ENCODE measurements around the gene LCNL1. TPM values are rescaled to one million over a fixed set of nuclear protein-coding genes. Genes with fewer than 3 reads are reported as not detected.

LCNL1 gene
- total and polyA plus RNA-seq, 2 of the 13 experiments (the other 11 are each of a cell fraction or from before 2014, with no cell fraction given), result not detected

DNA sequence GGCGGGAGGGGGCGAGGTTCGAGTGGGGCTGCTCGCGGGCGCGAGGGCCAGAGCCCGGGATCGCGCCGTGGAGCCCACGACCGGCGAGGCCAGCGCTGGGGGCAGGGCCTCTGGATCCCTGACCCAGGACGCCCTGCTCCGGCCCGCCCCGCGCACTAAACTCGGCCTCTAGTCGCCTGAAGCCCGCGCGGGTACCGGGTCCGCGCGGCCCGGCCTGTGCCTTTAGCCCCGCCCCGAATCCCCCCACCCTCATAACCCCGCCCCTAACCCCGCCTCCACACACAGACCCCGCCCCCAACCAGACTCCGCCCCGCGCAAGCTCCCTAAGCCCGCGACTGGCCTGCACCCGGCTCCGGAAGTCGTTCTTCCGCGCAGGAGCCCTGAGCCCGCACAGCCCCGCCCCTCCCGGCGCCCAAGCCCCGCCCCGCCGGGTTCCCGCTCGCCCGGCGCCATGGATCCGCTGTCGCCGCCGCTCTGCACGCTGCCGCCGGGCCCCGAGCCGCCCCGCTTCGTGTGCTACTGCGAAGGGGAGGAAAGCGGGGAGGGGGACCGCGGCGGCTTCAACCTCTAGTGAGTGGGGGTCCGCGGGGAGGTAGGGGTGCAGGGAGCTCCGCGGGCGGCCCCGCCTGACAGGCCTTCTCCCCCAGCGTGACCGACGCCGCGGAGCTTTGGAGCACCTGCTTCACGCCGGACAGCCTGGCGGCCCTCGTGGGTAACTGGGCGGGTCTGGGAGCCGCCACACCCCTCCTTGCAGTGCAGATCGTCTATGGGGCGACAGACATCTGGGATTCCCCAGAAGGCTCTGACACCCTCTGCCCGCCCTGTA lies 9.4 kb downstream of the LCNL1 start, which contains the start of gene PAXX (continued):
- TF ChIP-seq, protein P1, sequence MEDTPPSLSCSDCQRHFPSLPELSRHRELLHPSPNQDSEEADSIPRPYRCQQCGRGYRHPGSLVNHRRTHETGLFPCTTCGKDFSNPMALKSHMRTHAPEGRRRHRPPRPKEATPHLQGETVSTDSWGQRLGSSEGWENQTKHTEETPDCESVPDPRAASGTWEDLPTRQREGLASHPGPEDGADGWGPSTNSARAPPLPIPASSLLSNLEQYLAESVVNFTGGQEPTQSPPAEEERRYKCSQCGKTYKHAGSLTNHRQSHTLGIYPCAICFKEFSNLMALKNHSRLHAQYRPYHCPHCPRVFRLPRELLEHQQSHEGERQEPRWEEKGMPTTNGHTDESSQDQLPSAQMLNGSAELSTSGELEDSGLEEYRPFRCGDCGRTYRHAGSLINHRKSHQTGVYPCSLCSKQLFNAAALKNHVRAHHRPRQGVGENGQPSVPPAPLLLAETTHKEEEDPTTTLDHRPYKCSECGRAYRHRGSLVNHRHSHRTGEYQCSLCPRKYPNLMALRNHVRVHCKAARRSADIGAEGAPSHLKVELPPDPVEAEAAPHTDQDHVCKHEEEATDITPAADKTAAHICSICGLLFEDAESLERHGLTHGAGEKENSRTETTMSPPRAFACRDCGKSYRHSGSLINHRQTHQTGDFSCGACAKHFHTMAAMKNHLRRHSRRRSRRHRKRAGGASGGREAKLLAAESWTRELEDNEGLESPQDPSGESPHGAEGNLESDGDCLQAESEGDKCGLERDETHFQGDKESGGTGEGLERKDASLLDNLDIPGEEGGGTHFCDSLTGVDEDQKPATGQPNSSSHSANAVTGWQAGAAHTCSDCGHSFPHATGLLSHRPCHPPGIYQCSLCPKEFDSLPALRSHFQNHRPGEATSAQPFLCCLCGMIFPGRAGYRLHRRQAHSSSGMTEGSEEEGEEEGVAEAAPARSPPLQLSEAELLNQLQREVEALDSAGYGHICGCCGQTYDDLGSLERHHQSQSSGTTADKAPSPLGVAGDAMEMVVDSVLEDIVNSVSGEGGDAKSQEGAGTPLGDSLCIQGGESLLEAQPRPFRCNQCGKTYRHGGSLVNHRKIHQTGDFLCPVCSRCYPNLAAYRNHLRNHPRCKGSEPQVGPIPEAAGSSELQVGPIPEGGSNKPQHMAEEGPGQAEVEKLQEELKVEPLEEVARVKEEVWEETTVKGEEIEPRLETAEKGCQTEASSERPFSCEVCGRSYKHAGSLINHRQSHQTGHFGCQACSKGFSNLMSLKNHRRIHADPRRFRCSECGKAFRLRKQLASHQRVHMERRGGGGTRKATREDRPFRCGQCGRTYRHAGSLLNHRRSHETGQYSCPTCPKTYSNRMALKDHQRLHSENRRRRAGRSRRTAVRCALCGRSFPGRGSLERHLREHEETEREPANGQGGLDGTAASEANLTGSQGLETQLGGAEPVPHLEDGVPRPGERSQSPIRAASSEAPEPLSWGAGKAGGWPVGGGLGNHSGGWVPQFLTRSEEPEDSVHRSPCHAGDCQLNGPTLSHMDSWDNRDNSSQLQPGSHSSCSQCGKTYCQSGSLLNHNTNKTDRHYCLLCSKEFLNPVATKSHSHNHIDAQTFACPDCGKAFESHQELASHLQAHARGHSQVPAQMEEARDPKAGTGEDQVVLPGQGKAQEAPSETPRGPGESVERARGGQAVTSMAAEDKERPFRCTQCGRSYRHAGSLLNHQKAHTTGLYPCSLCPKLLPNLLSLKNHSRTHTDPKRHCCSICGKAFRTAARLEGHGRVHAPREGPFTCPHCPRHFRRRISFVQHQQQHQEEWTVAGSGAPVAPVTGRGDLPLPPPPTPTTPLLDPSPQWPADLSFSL (CRISPR knock-in tag; IDR thresholded peaks at IDR 0.05), result no peak
- TF ChIP-seq ZNF430 (CRISPR knock-in tag; IDR thresholded peaks at IDR 0.05) (peak; percentile 75), TOE1 (CRISPR knock-in tag; IDR thresholded peaks at IDR 0.05) (no peak), ZNF296 (CRISPR knock-in tag; conservative IDR thresholded peaks at IDR 0.05) (no peak), ZMYM4 (CRISPR knock-in tag; IDR thresholded peaks at IDR 0.05) (no peak), DNMT3B (CRISPR knock-in tag; conservative IDR thresholded peaks at IDR 0.05) (no peak), ZNF441 (CRISPR knock-in tag; IDR thresholded peaks at IDR 0.05; ENCODE audit: borderline replicate concordance) (peak; percentile 62; the same call in 1 of the 2 replicates), ZNF10 (CRISPR knock-in tag; IDR thresholded peaks at IDR 0.05; ENCODE audit: borderline replicate concordance, low read depth) (no peak), CHCHD3 (CRISPR knock-in tag; IDR thresholded peaks at IDR 0.05) (no peak), ATF2 (CRISPR knock-in tag; IDR thresholded peaks at IDR 0.05) (no peak), ZNF572 (CRISPR knock-in tag; IDR thresholded peaks at IDR 0.05) (no peak), SAP130 (CRISPR knock-in tag; IDR thresholded peaks at IDR 0.05; ENCODE audit: low read depth) (peak; percentile 73), ZNF569 (CRISPR knock-in tag; IDR thresholded peaks at IDR 0.05; ENCODE audit: borderline replicate concordance) (no peak), NR2F6 (IDR thresholded peaks at IDR 0.05) (no peak), NR2F6 (CRISPR knock-in tag; IDR thresholded peaks at IDR 0.05) (no peak), KLF13 (CRISPR knock-in tag; IDR thresholded peaks at IDR 0.05) (no peak), ZKSCAN5 (CRISPR knock-in tag; IDR thresholded peaks at IDR 0.05) (no peak), RBM22 (optimal IDR thresholded peaks at IDR 0.05; ENCODE audit: low read length) (no peak), PAF1 (CRISPR knock-in tag; IDR thresholded peaks at IDR 0.05) (no peak), ZNF703 (CRISPR knock-in tag; IDR thresholded peaks at IDR 0.05; ENCODE audit: borderline replicate concordance) (0 out of 2 replicates have a peak, but pooled peaks have one; percentile 33)
- TF ChIP-seq, protein P2, sequence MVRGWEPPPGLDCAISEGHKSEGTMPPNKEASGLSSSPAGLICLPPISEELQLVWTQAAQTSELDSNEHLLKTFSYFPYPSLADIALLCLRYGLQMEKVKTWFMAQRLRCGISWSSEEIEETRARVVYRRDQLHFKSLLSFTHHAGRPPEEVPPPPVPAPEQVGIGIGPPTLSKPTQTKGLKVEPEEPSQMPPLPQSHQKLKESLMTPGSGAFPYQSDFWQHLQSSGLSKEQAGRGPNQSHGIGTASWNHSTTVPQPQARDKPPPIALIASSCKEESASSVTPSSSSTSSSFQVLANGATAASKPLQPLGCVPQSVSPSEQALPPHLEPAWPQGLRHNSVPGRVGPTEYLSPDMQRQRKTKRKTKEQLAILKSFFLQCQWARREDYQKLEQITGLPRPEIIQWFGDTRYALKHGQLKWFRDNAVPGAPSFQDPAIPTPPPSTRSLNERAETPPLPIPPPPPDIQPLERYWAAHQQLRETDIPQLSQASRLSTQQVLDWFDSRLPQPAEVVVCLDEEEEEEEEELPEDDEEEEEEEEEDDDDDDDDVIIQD (CRISPR knock-in tag; IDR thresholded peaks at IDR 0.05; ENCODE audit: low read depth), result no peak
